Stimulated activated CD4-positive, alpha-beta T cell treated with anti-CD3 and anti-CD28 coated beads, Interleukin-4, amount 100 ng/mL, for 48 hours (primary cell): ENCODE results near the gene MCOLN1.
"Not testable (repeated sequence)": the region's sequence is repeated elsewhere in the genome, so short reads cannot be mapped to it uniquely, and the experiment has no call there.

Experiments
- DNase-seq, 2 donors: peaks; one replicate each; pipeline ENCODE4 v3.0.0-alpha.2; 2020; ENCODE audit warnings: low read depth in 2 of 2

Gene MCOLN1

GRCh38 chr19:7575434-7576040, 53.1 kb downstream of the MCOLN1 start:
- DNase-seq, result no peak

DNA sequence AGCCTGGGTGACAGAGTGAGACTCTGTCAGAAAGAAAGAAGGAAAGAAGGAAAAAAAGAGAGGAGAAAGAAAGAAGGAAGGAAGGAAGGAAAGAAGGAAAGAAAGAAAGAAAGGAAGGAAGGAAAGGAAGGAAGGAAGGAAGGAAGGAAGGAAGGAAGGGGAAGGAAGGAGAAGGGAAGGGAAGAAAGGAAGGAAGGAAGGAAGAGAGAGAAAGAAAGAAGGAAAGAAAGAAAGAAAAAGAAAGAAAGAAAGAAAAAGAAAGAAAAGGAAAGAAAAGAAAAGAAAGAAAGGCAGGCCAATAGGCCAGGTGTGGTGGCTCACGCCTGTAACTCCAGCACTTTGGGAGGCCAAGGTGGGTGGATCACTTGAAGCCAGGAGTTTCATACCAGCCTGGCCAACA, 55.0 kb downstream of the MCOLN1 start:
- not testable (repeated sequence) for DNase-seq

DNA sequence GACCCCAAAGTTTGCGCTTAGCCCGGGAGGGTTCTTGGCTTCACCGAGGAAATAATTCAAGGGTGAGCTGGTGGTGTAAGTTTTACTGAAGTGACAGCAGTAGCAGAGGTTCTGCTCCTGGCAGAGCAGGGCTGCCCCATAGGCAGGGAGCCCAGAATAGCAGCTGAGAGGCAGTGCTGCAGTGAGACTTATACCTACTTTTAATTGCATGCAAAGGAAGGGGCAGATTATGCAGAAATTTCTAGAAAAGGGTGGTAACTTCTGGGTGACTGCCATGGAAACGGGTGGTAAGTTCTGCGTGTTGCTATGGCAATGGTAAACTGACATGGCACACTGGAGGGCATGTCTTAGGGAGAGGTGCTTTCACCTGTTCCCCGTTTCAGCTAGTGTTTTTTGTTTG, 55.7 kb downstream of the MCOLN1 start:
- DNase-seq, result no peak

DNA sequence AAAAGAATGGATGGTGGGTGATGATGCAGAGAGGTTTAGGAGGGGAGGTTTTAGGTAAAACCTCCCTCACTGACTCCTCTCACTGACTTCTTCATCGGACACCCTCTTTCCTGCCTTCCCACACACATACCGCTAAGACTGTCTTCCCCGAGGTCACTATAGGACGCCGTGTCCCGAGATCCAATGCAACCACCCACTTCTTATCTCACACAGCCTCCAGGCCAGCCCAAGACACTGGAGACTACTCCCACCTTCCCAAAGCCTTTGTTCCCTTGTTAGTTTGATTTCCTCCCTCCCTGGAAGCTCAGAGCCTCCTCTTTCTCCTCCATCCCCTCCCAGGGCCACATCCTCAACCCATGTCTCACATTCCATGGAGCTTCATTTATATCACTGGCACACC, 56.8 kb downstream of the MCOLN1 start:
- no peak for DNase-seq

GRCh38 chr19:7582446-7582845, 60.0 kb downstream of the MCOLN1 start:
- no peak for DNase-seq
